Common myeloid progenitor, CD34-positive (primary cell): ENCODE measurements around the gene DAG1.
"Not testable (repeated sequence)": the region's sequence is repeated elsewhere in the genome, so short reads cannot be mapped to it uniquely, and the experiment has no call there.

ENCODE experiments used
- CTCF ChIA-PET: fragments of 350-600 bp; sonication (Branson Sonifier 250); formaldehyde crosslinking; loops from one replicate; lab custom pipeline; 2021; ENCODE audit warnings: antibody characterized with exemption; lab: Charles Lee
- POLR2A ChIA-PET: fragments of 350-600 bp; sonication (Branson Sonifier 250); formaldehyde crosslinking; loops from one replicate; lab custom pipeline; 2021; ENCODE audit warnings: antibody characterized with exemption; lab: Charles Lee
- DNase-seq, 3 donors: peaks; one replicate each; pipeline versions ENCODE4 v3.0.0 to v3.0.0-alpha.2; 2013
- H3K27ac ChIP-seq, 2 experiments: 1 replicate in 1 of 2; 2 replicates in 1 of 2; pipeline ENCODE4 v1.7.0; 2013; ENCODE audit warnings: inconsistent platforms in 2 of 2, low read length in 2 of 2, mild to moderate bottlenecking in 2 of 2, low read depth in 1 of 2, moderate library complexity in 1 of 2; ENCODE audit not compliant: severe bottlenecking in 2 of 2, insufficient read depth in 1 of 2, poor library complexity in 1 of 2
- H3K27me3 ChIP-seq, 5 experiments: replicated peaks in 2 of 5; 1 replicate in 3 of 5; 2 replicates in 2 of 5; pipeline versions ENCODE4 v1.6.1 to v1.7.0; 2013; ENCODE audit warnings: low read length in 4 of 5, mild to moderate bottlenecking in 2 of 5, moderate library complexity in 2 of 5, inconsistent platforms in 1 of 5; ENCODE audit not compliant: insufficient read depth in 5 of 5, control insufficient read depth in 4 of 5
- H3K36me3 ChIP-seq, 4 experiments: 1 replicate in 2 of 4; 2 replicates in 2 of 4; pipeline versions ENCODE4 v1.6.1 to v1.7.0; 2013; ENCODE audit warnings: low read length in 3 of 4, control low read depth in 1 of 4, mild to moderate bottlenecking in 1 of 4; ENCODE audit not compliant: control insufficient read depth in 4 of 4, insufficient read depth in 4 of 4
- H3K4me1 ChIP-seq, 4 experiments: 1 replicate in 3 of 4; 2 replicates in 1 of 4; pipeline versions ENCODE4 v1.6.1 to v1.7.1; 2013; ENCODE audit warnings: low read length in 3 of 4, mild to moderate bottlenecking in 3 of 4, control low read depth in 1 of 4, inconsistent platforms in 1 of 4, moderate library complexity in 1 of 4; ENCODE audit not compliant: control insufficient read depth in 4 of 4, insufficient read depth in 4 of 4; ENCODE audit errors: control extremely low read depth in 1 of 4
- H3K4me3 ChIP-seq, 7 experiments: 1 replicate in 4 of 7; 2 replicates in 3 of 7; pipeline versions ENCODE4 v1.5.1 to v1.7.0; 2013; ENCODE audit warnings: mild to moderate bottlenecking in 7 of 7, low read length in 6 of 7, moderate library complexity in 6 of 7, inconsistent platforms in 2 of 7, low read depth in 2 of 7, control low read depth in 1 of 7; ENCODE audit not compliant: insufficient read depth in 4 of 7, control insufficient read depth in 1 of 7; ENCODE audit errors: extremely low read depth in 1 of 7
- H3K9me3 ChIP-seq, 5 experiments: 1 replicate in 4 of 5; 2 replicates in 1 of 5; pipeline versions ENCODE4 v1.6.1 to v1.7.1; 2013; ENCODE audit warnings: low read length in 4 of 5, mild to moderate bottlenecking in 2 of 5, inconsistent platforms in 1 of 5, low read depth in 1 of 5, moderate library complexity in 1 of 5; ENCODE audit not compliant: control insufficient read depth in 4 of 5, insufficient read depth in 2 of 5; ENCODE audit errors: control extremely low read depth in 1 of 5
- WGBS: methylation state at CpG from one replicate; pipeline ENCODE4 v1.1.5; 2013; ENCODE audit not compliant: insufficient coverage; 5-methylcytosine and 5-hydroxymethylcytosine counted together

DAG1 gene

DNA sequence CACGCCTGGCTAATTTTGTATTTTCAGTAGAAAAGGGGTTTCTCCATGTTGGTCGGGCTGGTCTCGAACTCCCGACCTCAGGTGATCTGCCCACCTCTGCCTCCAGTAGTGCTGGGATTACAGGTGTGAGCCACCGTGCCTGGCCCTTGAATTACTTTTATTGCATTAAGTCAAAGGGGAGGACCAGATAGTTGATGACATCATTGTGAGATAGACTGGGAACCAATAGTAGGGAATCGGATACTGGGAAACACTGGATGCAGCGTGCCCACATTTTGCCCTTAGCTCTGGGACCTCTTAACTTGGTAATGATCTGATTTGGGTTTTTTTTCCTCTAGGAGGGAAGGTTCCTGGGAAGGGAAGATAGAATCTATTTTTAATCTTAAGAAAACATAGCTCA lies 19.2 kb downstream of the DAG1 start:
- WGBS, result 100% methylated on average over 6 of the region's 7 CpGs
- ChIA-PET POLR2A (interaction anchor here (1.2 kb wide), 1 partner anchor 10 kb away, joined by 5 read pairs; no protein-coding TSS in a partner anchor), CTCF (no interaction called here)

DNA sequence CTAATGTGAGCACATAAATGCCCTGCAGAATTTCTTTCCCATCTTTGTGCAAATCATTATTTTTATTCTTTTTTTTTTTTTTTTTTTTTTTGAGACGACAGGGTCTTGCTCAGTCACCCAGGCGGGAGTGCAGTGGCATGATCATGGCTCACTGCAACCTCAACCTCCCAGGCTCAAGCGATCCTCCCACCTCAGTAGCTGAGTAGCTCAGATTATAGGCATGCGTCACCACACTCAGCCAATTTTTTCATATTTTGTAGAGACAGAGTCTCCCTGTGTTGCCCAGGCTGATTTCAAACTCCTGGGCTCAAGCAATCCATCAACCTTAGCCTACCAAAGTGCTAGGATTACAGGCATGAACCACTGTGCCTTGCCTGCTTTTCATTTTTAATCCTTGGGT lies 22.9 kb downstream of the DAG1 start:
- Histone ChIP-seq H3K27me3 (no peaks in the 10 kb centered on the region), H3K4me1 (peaks cover 0 to 7% (median 2%) of the 10 kb centered on the region in 4 experiments), H3K4me3 (no peak overlapping the region), H3K27ac (no peak overlapping the region), H3K9me3 (no peaks in the 10 kb centered on the region), H3K36me3 (peaks cover 0 to 4% (median 0%) of the 10 kb centered on the region in 4 experiments)
- ChIA-PET CTCF (no interaction called here), POLR2A (no interaction called here)
- 100% methylated on average over 3 of the region's 4 CpGs for WGBS
- no peak for DNase-seq

More for the DNA sequence above, 19.2 kb downstream of the DAG1 start:
- no peaks in the 10 kb centered on the region for H3K4me1 ChIP-seq
- no peak overlapping the region for H3K27ac ChIP-seq
- H3K9me3 ChIP-seq, result no peaks in the 10 kb centered on the region
- H3K36me3 ChIP-seq, result peaks cover 0 to 4% (median 0%) of the 10 kb centered on the region in 4 experiments
- DNase-seq, result no peak
- H3K27me3 ChIP-seq, result peaks cover 0 to 7% (median 0%) of the 10 kb centered on the region in 5 experiments
- no peak overlapping the region for H3K4me3 ChIP-seq

DNA sequence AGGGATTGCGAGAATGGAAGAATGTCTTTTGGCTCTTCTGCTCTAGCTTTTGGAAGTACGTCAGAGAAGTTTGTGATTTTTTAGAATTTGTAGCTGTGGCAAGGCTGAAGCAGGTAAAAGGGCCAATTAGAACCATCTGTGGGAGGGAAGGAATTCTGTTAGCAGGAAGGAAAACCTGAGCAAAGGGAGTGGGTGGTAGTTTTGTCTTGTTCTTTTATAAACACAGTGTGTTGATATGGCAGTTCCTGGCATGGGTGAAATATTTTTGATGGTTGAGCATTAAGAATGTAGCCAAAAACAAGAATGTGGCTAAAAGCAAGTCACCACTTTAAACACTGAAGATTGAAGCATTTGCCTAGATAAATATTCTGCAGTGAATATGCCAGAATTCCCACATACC lies 23.8 kb downstream of the DAG1 start:
- DNase-seq, result no peak
- Histone ChIP-seq H3K27ac (no peak overlapping the region), H3K9me3 (no peaks in the 10 kb centered on the region), H3K4me1 (peaks cover 0 to 7% (median 2%) of the 10 kb centered on the region in 4 experiments), H3K27me3 (no peaks in the 10 kb centered on the region), H3K4me3 (no peak overlapping the region), H3K36me3 (peaks cover 0 to 4% (median 0%) of the 10 kb centered on the region in 4 experiments)
- 94% methylated on average over 2 of the region's 2 CpGs for WGBS
- ChIA-PET POLR2A (no interaction called here), CTCF (no interaction called here)

DNA sequence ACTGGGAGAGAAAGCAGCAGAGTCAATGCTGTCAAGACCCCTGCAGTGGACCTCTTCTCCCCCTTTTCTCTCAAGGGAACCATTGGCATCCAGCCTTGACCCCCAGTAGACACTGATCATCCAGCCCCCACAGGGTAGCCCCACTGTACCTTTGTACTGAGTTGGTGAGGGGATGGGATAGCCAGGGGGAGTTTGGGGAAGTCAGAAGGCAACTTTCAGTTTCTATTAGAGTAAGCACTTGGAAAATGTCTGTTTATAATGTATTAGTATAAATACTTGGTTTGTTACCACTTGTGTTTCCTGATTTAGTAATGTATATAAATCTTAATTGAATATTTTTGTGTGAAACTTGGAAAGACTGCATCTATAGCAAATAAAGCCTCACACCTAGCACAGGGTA lies 25.0 kb downstream of the DAG1 start:
- Histone ChIP-seq H3K4me1 (peaks cover 0 to 7% (median 2%) of the 10 kb centered on the region in 4 experiments), H3K27me3 (no peaks in the 10 kb centered on the region), H3K4me3 (no peak overlapping the region), H3K36me3 (peaks cover 0 to 4% (median 0%) of the 10 kb centered on the region in 4 experiments), H3K9me3 (no peaks in the 10 kb centered on the region), H3K27ac (no peak overlapping the region)
- ChIA-PET POLR2A (no interaction called here), CTCF (no interaction called here)
- peak in 2 of 3 donors; percentile 24 to 27 for DNase-seq

DNA sequence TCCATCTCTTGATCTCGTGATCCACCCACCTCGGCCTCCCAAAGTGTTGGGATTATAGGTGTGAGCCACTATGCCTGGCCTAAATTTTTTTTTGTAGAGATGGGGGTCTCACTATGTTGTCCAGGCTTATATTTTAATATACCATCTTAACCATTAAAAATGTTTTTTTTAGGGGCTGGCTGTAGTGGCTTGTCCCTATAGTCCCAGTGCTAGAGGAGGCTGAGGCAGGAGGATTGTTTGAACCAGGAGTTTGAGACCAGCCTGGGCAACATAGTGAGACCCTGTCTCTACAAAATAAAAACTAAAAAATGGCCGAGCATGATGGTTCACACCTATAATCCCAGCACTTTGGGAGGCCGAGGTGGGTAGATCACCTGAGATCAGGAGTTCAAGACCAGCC lies 26.8 kb downstream of the DAG1 start:
- CTCF ChIA-PET, POLR2A ChIA-PET: not testable (repeated sequence)

DNA sequence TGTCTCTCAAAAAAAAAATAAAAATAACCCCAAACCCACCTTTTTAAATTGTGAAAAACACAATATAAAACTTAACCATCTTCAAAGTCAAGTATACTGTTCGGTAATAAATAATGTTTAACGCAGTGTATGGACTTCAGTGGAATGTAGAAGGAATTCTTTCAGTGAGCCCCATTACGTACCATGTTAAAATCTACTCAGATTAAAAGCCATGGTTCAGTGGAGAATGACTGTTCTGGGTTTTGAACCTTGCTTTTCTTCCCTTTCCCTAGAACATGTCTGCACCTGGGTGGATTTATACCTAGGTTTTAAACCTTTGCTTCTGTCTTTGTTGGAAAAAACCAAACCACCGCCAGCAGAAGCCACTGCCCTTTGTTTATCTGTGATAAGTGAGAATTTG lies 27.5 kb downstream of the DAG1 start:
- Histone ChIP-seq H3K27ac (no peak overlapping the region), H3K36me3 (peaks cover 0 to 4% (median 0%) of the 10 kb centered on the region in 4 experiments), H3K9me3 (no peaks in the 10 kb centered on the region), H3K27me3 (no peaks in the 10 kb centered on the region), H3K4me3 (no peak overlapping the region), H3K4me1 (peaks cover 0 to 7% (median 3%) of the 10 kb centered on the region in 4 experiments)
- ChIA-PET CTCF (interaction anchor here (0.7 kb wide), 1 partner anchor 276 kb away, joined by 3 read pairs; no protein-coding TSS in a partner anchor), POLR2A (no interaction called here)
- no peak for DNase-seq
- WGBS, result 100% methylated on average over 1 of the region's 4 CpGs

More for the DNA sequence above, 26.8 kb downstream of the DAG1 start:
- H3K4me3 ChIP-seq, H3K4me1 ChIP-seq, H3K36me3 ChIP-seq, H3K27me3 ChIP-seq, H3K9me3 ChIP-seq, DNase-seq, H3K27ac ChIP-seq: not testable (repeated sequence)
- WGBS, result 100% methylated on average over 2 of the region's 4 CpGs

DNA sequence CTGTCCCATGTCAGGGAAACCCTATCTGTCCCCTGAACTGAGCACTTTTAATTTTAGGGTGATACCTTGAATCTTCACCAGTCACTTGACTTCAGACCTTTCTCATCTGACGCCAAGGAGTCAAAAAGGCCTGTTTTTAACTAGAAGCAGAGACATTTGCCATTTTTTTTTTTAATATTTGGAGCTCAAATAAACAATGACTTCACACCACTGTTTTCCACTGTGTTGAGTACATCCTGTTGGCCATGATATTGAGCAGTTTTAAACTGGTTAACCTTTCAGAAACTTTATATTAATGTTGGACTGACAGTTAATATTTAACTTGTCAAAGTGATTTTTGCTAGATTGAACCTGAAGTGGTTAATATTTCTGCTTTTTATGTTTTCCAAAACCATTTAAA lies 28.2 kb downstream of the DAG1 start:
- no peaks in the 10 kb centered on the region for H3K9me3 ChIP-seq
- peaks cover 0 to 4% (median 0%) of the 10 kb centered on the region in 4 experiments for H3K36me3 ChIP-seq
- no peak overlapping the region for H3K4me3 ChIP-seq
- DNase-seq, result no peak
- POLR2A ChIA-PET, result interaction anchor here (0.7 kb wide), 1 partner anchor 8 kb away, joined by 4 read pairs; no protein-coding TSS in a partner anchor
- no peak overlapping the region for H3K27ac ChIP-seq
- peaks cover 0 to 7% (median 3%) of the 10 kb centered on the region in 4 experiments for H3K4me1 ChIP-seq
- CTCF ChIA-PET, result no interaction called here
- no peaks in the 10 kb centered on the region for H3K27me3 ChIP-seq
- 100% methylated on average over 1 of the region's 1 CpG for WGBS
